Activated naive CD4-positive, alpha-beta T cell (primary cell): ENCODE results near the gene ZNF837.
"Not testable (repeated sequence)": the region's sequence is repeated elsewhere in the genome, so short reads cannot be mapped to it uniquely, and the experiment has no call there.

Source experiments
- DNase-seq, 4 experiments: peaks; one replicate each; lab custom pipeline; 2025; lab: John Stamatoyannopoulos, UW

Gene ZNF837

DNA sequence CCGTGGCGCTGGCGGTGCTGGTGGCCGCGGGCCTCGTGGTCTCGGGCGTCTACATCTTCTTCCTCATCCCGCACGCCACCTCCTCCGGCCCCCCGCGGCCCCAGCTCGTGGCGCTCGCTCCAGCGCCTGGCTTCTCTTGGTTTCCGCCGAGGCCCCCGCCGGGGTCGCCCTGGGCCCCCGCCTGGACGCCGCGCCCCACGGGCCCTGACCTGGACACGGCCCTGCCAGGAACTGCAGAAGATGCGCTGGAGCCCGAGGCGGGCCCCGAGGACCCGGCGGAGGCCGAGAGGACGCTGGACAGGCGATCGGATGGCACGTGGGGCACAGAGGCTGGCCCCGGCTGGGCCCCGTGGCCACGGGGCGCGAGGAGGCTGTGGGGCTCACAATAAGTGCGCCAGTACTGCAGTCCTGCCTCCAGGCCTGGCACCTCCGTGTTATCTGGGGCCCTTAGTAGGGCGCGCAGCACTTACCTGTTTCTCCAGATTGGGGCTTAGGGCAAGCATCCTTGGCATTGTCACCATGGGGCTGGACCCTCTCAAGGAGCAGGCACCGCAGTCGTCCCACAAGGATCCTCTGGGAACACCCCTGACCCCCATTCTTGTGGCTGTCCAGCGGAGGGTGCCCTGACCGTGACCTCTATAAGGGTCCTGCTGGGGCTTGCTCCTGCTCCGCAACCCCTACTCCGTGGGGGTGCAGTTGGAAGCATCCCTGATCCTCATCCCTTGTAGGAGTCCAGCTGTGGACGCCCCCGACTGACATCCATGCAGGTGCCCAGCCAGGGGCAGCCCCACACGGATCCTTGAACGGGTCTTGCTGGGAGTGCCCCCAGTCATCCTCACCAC, 16.1 kb upstream of the ZNF837 start:
- no peak for DNase-seq

DNA sequence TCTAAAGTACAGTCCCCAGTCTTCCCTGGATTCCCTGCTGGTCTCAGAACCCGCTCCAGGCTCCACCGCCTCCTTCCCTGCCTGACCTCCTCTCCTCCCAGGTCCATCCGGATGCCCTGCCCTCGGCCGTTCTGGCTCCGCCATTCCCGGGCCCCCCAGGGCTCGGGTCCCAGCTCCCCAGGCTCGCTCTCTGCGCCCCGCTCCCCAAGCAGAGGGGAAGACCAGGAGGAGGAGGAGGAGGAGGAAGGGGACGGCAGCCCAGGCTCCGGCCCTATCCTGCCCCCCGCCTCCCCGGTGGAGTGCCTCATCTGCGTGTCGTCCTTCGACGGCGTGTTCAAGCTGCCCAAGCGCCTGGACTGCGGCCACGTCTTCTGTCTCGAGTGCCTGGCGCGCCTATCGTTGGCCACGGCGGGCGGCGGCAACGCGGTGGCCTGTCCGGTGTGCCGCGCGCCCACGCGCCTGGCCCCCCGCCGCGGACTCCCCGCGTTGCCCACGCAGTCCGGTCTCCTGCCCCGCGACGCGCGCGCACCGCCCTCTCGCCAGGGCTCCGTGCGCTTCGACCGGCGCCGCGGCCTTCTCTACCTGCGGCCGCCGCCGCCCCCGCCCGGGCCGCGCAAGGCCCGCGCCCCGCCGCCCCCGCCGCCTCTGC, 15.3 kb upstream of the ZNF837 start:
- DNase-seq, result no peak

DNA sequence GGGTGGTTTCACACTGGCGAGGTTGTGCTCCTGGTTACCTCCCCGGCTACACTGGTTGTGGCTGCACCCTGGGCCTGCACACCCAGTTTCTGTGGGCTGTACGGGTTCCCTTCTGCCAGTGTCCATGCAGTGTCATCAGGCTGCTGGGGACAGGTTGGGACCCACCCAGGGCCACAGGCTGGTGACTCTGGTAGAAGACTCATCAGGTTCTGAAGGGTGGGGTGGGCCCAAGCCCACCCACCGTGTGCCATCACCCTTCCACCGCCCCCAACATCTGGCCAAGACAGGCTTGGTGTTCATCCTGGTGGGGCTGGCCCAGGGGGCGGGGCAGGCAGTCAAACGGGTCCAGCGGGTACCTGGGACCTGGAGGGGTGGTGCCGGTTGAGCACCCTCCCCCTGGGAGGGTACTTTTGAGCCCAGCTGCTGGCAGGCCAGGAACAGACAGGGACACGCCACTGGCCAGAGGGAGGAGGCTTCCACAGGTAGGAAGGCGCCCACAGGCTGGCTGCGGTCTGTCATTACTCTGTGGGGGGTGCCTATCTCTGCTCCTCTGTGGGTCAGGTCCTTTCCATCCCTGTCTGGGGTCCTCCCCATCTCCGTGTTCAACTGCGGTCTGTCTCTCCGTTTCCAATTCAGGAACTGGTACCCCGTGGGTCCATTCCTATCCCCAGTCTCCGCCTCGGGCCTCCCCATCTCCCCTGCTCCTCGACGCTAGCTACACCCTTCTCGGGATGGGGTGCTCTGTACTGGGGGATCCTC, 14.6 kb upstream of the ZNF837 start, which contains the start of gene RNF225:
Gene RNF225 (plus strand): TSS at position 437 of the 759 bp plus-strand sequence. CDS start 434 bp downstream, outside the sequence.
- no peak for DNase-seq

DNA sequence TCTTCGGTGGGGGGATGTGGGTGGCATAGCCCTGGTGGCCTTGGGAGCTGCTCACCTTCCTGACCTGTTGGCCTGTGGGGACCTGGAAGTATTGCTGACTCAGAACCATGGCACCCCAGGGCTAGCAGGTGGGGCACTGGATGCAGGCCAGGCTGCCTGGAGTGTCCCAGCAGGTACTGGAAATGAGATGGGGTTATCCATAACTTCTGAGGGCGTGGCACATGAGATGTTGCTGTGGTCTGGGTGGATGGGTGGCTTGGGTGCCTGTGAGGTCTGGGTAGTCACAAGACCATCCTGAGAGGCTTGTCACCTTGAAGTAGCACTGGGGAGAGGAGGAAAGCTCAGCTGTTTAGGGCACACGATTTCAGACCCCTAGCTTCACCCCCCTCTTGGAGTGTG, 14.0 kb upstream of the ZNF837 start:
- no peak for DNase-seq

DNA sequence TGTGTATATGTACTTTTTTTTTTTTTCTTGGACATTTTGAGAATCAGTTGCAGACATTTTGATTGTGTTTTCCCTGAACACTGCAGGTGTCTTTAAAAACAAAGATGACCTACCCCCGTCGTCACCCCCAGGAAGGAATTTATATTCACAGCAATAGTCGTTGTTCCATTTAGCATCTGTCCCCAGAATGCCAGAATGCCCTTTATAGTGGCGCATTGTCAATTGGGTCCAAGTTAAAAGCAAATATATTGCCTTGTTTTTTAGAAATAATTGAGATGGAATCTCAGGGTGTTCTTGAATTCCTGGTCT, 12.8 kb upstream of the ZNF837 start:
- no peak for DNase-seq

DNA sequence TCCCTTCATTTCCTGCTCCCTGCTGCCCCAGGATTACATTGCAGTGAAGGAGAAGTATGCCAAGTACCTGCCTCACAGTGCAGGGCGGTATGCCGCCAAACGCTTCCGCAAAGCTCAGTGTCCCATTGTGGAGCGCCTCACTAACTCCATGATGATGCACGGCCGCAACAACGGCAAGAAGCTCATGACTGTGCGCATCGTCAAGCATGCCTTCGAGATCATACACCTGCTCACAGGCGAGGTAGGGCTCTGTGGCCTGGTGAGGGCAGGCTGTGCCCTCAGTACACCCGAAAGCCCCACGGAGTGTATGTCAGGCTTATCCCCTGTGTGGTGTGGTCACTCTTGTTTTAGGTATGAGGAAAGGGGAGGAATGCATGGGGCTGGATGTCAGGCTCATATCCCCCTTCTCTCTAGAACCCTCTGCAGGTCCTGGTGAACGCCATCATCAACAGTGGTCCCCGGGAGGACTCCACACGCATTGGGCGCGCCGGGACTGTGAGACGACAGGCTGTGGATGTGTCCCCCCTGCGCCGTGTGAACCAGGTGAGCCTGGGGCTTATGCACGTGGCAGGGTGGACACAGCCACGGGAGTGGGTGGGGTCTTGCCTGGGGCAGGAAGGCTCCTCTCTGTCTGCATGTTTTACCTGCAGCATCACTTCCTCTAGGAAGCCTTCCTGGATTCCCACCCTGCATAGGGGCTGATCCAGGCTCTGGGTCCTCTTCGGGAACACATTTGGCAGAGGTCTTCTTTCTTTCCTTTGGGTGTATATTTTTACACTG, 12.3 kb upstream of the ZNF837 start:
- DNase-seq, result no peak

DNA sequence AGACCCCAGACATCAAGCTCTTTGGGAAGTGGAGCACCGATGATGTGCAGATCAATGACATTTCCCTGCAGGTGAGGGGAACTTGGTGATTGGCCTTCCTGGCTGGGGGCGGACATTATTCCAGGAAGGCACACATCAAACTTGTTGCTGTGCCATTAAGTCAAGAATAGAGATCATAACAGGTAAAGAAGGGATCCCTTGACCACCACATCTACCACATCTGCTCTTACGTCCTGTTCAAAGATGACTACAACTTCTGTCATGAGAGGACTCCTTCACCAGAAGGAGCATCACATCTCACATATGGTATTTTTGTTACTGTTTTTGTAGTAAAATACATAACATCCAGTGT, 7.3 kb upstream of the ZNF837 start:
- no peak for DNase-seq

DNA sequence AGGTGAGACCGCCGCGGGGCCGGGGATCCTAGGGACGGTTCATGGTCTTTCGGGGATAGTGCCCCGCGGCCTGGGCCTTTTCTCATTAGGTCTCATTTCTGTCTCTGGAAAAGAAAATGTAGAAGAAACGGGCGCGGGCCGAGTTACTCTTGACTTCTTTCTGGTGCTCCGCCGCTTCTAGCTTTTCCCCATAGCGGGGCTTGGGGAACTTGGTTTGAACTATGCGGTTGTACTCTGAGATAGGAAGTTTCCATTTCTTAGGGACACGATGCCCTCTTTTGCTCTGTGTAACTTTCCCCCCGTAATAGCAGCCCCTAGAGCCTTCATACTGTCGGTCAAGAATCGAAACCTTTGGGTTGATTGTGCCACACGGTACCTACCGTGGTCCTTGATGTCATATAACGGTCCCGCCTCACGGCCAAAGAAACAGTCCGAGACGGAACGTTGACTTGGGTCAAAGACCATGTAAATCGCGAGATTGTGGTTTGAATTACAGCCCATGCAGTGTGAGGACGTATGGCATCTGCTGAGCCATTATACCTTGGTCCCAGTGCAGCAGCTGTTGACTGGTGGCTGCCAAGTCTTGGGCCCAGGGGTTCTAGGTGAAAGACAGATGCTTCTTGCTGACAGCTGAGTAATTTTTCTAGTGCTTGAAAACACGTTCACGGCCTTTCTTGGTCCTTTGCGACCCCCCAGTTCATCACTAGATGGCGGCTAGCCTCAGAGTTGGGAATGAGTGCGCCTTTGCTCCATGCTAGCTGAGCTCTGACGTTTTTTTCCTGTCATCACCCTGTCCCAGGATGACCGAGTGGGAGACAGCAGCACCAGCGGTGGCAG, 6.7 kb upstream of the ZNF837 start:
- DNase-seq, result no peak

DNA sequence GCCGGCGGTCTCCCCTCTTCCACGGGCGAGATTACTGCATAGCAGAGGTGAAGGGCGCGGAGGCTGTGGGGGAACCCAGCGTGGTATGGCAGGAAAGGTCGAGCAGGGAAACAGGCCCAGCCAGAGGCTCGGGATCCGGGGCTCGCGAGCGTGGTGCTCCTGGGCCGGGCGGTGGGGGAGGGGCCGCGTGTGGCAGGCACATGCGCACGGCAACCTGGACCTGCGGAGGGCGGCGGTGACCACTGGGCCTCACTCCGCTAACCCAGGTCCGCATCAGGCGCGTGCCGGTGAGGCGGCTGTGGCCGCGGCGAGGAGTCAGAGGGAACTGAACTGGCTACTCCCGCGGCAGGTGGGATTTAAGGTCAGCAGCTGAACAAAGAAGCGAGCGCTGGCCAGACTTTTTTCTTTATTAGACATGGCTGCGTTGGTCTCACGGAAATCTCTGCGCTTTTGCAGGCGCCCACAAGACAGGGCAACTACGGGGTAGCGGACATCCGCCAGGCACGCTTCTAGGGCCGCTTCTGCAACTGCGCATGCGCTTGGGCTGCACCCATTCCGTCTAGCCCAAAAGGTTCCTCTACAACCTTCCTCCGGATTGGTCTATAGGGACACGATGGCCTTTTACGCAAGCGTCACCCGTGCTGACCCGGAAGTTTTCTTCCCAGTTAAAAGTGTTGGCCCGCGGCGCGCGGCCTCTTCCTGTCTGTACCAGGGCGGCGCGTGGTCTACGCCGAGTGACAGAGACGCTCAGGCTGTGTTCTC, 5.9 kb upstream of the ZNF837 start, which contains the start of gene RPS5:
Gene RPS5 (plus strand): TSS at position 694 of the 762 bp plus-strand sequence. CDS start 869 bp downstream, outside the sequence.
- DNase-seq, result peak; percentile 91 to 92 (median 92)

DNA sequence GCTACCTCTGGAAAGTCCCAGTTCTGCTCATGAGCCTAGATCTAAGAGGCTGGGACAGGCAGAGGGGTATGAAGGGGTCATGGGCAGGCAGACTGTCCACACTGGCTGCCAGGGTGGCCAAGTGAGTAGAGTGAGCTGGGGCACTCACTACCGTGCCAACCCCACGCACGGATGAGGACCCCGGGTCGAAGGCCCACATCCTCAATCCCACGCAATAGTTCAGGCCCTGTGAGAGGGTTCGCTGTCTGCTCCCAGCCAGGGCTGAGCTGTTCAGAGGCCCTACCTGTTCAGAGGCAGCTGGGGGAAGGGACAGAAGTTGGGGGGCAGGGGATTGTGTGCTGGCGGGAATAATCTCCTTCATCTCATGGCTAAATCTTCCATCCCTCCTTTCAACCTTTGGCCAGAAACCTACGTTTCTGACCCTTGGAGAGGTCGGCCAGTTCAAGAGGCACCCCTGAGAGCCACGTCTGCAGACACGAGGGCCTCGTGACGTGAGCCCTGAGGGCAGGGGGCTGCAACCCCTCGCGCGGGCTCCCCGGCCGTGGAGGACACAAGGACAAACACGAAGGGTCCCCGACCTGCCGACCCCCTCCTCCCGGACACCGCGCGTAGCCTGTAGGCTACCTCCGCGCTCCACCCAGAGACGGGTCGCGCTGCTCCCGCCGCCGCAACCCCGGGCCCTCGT, 5.2 kb upstream of the ZNF837 start:
- DNase-seq, result peak in 1 of 4 experiments; percentile 39

DNA sequence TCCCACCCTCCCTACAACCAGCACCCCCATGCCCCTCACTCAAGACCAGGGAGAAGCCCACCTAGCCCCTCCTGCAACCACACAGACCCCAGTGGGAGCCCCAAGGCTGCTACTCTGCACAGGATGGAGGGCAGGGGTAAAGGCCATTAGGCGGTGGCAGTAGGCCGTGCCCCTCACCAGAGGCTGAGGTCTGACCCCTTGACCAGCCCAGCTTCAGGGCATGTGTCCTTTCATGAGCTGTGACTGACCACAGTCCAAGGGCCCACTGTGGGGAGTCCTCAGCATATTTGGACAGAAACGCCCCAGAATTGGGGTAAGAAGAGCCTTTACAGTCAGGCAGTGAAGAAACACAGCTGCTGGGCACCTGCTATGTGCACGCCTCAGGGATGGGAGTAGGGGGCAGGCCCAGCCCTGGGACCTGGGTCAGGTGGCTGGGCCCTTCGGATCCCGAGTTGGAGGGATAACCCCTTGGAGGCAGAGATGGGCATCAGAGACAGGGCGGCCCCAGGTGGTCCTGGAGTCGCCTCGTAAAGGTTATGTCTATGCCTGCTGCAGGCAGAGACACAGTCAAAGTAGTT, 4.6 kb upstream of the ZNF837 start:
- no peak for DNase-seq

DNA sequence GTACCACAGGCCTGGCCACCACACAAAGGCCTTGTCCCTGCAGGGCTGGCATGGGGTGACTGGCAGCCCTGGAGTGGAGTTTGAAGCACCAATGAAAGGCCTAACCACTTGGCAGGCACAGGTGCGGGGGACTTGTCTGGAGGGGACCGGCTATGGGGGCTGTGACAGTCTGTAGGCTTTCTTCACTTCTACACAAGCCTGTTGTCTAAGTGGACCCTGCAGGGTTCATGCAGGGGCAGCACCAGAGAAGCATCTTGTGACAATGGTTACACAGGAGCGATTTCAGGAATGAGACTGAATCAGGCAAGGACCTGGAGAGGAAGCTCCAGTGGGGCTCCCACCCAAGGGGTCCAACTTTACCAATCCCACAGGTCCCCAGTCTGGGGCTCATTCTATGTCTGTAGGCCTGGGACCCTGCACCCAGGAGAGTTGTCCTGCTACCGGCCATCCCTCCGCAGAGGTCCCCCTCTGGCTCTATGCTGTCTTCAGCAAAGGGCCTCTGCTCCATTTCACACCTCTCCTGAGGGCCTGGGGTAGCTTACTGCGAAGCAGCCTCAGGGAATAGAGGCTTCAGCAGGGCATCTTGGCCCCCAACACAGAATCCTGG, 2.3 kb upstream of the ZNF837 start:
- no peak for DNase-seq

DNA sequence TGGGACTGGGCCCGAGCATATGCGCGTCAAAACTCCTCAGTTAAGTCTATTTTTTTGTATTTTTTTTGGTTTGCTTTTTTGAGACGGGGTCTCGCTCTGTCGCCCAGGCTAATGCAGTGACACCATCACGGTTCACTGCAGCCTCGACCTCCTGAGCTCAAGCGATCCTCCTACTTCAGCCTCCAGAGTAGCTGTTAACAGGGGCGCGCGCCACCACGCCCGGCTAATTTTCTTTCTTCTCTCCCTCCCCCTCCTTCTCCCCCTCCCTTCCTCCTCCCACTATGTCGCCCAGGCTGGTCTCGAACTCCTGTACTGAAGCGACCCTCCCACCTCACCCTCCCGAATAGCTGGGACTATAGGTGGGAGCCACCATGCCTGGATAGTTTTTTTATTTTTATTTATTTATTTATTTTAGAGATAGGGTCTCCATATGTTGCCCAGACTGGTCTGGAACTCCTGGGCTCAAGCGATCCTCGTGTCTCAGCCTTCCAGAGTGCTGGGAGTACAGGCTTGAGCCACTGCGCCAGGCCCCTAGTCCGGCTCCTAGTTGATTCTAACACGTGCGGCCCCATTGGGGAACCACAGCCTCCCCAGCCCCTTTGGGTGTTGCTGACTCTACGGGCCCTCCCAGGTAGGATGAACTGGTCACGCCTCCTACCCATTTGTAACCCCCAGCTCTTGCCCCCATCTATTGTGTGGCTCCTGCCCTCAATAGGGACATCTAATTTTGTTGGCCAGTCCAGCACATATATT, 806 bp upstream of the ZNF837 start:
- no peak for DNase-seq

DNA sequence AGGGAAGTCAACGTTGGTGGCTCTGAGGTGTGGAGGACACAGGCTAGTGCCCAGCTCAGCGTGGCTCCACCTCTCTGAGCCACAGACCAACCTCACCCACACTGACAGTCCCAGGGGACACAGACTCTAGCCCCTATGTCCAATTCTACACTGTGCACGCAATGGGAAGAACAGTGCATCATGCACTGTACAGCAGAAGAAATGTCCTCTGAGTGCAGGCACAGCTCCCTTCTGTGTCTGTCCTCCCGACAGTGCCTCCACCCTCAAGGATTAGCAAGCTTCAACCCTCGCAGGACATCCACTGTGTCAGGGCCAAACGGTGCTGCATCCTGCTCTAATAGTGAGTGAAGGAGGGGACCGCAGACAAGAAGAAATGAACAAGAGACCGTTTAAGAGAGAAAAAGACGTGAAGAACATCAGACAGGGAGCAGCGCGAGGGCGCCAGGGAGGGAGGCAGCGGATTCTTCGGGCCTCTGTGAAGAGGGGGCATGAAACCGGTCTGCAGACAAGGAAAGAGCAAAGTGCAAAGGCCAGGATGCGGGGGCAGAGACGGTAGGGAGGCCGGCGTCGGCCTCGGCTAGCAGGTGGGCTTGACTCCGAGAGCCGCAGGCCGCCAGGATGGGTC, 681 bp downstream of the ZNF837 start:
- DNase-seq, result no peak

DNA sequence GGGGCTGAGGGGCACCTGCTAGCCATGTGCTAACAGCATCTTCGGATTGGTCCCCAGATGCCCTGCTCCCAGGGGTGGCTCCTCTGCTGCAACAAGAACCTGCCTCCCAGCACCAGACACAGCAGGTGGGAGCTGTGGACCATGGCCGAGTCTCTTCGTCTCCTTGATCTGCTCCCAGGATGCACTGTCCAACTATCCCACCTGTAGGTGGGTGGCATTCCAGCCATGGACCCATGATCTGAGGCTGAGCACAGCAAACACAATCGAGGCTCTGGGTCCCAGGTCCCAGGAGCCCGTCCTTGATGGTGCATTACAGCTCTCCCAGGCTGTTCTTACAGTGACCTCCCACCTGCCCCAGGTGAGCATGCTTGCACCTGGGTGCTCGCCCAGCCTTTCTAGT, 1.6 kb downstream of the ZNF837 start:
- DNase-seq, result no peak

DNA sequence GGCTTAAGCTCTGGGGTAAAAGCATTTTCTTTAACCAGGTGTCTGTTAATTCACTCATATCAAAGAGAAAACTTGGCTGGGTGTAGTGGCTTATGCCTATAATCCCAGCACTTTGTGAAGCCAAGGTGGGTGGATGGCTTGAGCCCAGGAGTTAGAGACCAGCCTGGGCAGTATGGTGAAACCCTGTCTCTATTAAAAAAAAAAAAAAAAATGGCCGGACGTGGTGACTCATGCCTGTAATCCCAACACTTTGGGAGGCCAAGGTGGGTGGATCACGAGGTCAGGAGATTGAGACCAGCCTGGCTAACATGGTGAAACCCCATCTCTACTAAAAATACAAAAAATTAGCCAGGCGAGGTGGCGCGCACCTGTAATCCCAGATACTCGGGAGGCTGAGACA, 4.1 kb downstream of the ZNF837 start:
- DNase-seq, result not testable (repeated sequence)

DNA sequence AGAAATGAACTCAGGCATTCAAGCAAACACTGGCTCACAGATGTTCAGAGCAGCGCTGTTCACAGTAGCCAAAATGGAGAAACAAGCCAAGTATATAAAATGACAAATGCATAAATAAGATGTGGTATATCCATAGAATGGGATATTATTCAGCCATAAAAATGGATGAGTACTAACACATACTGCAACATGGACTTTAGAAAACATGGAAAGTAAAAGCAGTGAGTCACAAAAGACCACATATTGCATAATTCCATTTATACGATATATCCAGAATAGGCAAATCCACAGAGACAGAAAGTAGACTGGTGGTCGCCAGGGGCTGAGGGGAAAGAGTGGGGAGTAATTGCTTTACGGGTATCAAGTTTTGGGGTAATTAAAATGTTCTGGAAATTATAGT, 6.6 kb downstream of the ZNF837 start:
- no peak for DNase-seq
